Raji (cell line): Measurements from ENCODE around the gene KIAA0232.

Source experiments
- POLR2A ChIP-seq: IDR thresholded peaks from 2 replicates; pipeline ENCODE4 v1.6.1; 2011; ENCODE audit warnings: low read depth, low read length, control low read depth; ENCODE audit not compliant: insufficient read depth

The KIAA0232 gene

DNA sequence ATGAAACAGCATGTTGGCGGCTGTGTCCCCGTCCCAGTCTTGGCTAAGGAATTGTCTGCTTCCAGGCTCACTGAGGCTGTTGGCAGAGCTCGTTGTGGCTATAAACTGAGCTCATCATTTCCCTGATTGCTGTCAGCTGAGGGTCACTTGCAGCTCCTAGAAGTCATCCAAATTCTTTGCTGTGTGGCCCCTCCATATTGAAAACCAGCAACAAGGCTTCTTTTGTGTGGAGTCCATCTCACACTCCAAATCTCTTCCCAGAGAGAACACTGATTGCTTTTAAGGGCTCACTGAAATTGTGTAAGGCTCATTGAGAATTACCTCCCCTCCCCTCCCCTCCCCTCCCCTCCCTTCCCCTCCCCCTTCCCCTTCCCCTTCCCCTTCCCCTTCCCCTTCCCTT lies 150.4 kb downstream of the KIAA0232 start:
- no peak for TF ChIP-seq POLR2A
